Measurements from ENCODE around the gene STEAP3.

Gene STEAP3

DNA sequence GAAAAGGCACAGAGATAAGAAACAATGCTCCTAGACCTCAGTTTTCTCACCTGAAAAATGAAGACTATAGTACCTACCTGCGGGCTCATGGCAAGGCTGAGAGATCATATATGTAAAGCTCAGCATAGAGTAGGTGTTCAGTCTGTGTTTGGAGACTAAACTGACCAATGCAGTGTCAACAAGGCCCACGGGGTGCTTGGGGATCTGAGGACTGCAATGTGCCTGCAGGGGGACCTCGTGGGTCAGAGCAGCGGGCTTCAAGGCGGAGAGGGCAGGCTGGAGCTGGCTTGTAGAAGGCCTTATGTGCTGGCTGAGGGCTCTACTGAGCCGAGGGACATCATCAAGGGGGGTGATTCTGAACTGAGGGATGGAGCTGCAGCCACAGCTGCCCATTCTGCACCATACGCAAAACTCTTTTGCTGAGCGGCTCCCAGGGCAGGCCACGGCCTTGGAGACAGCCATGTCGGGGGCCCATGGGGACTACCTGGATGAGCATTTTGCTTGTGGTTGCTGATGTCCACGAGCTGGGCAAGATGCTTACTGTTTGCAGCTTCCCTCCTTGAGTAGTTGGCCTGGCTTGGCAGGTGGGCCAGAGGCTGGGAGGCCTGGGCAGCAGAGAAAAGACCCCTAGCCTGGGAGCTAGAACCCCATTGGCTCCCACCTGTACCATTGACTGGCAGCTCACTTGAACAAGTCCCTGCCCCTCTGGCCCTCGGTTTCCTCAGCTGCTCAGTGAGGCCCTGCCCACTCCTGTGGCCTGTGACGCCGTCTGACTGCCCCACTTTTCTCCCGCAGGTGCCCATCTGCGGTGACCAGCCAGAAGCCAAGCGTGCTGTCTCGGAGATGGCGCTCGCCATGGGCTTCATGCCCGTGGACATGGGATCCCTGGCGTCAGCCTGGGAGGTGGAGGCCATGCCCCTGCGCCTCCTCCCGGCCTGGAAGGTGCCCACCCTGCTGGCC is 23.5 kb downstream of the STEAP3 start:
- DNase-seq (ENCODE audit: low read depth in 2 of 2): no peak

- DNase-seq (ENCODE audit: low read depth in 2 of 2): no peak
Measured at GRCh38 chr2:119247844-119248271, 24.2 kb downstream of the STEAP3 start.

DNA sequence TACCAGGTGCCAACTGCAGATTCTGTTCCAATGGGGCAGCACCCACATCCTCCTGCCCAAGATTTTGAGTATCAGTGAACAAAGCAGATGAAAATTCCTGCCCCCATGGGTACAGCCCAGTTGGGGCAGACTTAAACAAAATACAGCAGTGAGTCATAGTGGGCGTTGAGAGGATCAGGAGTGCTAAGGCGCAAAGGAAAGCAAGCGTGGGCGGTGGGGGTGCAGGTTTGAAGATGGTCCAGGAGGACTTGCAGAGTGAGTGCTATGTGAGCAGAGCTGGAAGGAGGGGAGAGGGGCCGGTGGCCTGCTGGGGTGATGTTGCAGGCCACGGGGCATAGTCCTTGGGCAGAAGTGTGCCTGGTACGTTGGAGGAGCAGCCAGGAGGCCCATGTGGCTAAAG is 24.7 kb downstream of the STEAP3 start:
- DNase-seq (ENCODE audit: low read depth in 2 of 2): no peak

DNA sequence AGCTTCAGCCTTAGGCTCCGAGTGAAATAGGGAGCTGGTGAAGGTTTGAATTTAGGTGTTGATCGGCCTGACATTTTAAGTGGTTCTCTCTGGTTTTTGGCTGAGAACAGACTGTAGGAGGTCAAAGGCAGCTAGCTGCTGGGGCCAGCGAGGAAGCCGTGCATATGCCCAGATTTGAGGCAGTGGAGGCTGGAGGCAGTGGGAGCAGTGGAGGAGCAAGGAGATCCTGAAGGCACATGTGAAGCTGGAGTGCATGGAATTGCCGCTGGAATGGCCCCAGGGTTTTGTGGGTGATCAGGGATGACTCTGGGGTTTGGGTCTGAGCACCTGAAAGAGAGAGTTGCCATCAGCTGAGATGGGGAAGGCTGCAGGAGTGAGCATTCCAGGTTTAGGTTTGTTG is 25.1 kb downstream of the STEAP3 start:
- DNase-seq (ENCODE audit: low read depth in 2 of 2): no peak

- no peak for DNase-seq (ENCODE audit: low read depth in 2 of 2)
Measured at GRCh38 chr2:119249311-119249710, 25.7 kb downstream of the STEAP3 start.

- DNase-seq (ENCODE audit: low read depth in 2 of 2): no peak
Measured at GRCh38 chr2:119249855-119250717, 26.5 kb downstream of the STEAP3 start.

- no peak for DNase-seq (ENCODE audit: low read depth in 2 of 2)
Measured at GRCh38 chr2:119250718-119251290, 27.2 kb downstream of the STEAP3 start.

GRCh38 chr2:119251652-119252051 is 28.0 kb downstream of the STEAP3 start:
- no peak for DNase-seq (ENCODE audit: low read depth in 2 of 2)

GRCh38 chr2:119252186-119253113 is 28.8 kb downstream of the STEAP3 start:
- no peak for DNase-seq (ENCODE audit: low read depth in 2 of 2)

DNA sequence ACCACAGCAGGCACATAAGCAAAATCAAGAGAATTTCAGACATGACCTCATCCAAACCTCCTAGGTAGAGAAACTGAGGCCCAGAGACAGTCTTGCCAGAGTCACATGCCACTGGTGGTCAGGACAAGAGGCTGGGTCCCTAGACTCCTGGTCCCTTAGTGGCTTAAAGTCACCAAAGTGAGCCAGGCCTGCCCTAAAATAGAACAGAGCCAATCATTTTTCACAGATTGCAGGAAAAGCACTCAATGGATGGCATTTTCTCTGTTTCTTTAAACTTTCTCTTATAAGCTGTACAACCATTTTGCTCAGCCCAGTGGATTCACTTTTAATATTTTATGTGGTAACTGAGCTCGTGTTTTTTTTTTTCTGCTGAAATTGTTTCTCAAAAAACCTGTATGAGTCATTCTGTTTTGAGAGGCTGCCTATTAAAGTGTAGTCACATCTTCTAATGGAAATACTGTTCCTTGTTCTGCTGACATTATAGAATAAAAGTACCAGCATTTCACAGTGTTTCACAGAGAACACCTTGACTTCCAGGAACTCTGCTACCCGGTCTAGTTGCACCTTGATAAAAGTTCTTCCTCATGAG is 29.6 kb downstream of the STEAP3 start:
- no peak for DNase-seq (ENCODE audit: low read depth in 2 of 2)

- no peak for DNase-seq (ENCODE audit: low read depth in 2 of 2)
Measured at GRCh38 chr2:119253760-119254600, 30.3 kb downstream of the STEAP3 start.

DNA sequence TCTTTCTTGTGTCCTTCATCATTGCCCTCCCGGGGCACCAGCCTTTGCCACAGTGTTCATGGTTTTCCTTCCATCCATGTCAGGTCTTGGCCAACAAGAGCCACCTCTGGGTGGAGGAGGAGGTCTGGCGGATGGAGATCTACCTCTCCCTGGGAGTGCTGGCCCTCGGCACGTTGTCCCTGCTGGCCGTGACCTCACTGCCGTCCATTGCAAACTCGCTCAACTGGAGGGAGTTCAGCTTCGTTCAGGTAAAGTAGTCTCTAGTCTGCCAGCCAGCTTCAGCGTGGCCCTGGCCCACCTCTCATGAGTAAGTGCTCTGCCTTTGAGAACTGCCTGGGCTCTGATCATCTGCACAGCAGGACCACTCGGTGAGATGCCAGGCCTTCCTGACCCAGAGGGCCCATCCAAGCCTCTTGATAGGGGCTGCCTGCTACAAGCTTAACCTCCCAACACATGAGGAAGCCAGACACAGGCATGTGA is 31.0 kb downstream of the STEAP3 start:
- DNase-seq (ENCODE audit: low read depth in 2 of 2): no peak

GRCh38 chr2:119255760-119256581 is 32.3 kb downstream of the STEAP3 start:
- DNase-seq (ENCODE audit: low read depth in 2 of 2): no peak

DNA sequence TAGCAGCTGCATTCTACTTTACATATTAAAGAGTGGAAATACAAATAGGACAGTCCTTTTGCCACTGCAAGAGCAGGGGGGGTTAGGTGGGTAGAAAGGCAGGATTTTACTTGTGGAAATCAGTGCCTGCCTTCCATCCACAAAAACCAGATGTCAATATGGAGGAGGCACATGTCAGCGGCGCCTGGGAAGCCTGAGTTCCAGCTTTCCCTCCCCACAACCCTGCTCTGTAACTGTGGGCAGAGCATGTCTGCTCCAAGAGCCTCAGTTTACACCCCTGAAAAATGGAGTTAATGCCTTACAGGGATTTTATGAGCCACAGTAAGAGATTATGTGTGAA is 32.9 kb downstream of the STEAP3 start:
- no peak for DNase-seq (ENCODE audit: low read depth in 2 of 2)

DNA sequence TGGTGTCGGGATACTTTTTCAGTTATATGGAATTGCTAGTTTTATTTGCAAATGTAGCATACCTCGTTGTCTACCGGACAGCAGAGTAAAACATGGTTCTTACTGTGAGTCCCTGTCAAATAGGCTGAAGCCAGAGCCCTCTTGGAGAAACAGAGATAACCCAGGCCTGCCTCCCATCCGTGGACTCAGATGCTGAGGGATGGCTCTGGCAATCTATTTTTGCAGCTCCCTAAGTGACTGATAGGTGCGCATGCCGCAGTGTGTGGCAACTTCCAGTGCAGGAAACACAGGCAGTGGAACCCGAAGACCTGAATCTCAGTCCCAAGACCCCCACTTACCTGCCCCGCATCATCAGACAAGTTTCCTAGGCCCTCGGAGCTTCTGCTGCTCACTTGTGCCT is 33.6 kb downstream of the STEAP3 start:
- no peak for DNase-seq (ENCODE audit: low read depth in 2 of 2)

GRCh38 chr2:119259296-119259860 is 35.7 kb downstream of the STEAP3 start:
- no peak for DNase-seq (ENCODE audit: low read depth in 2 of 2)

GRCh38 chr2:119260646-119261492 is 37.2 kb downstream of the STEAP3 start:
- DNase-seq (ENCODE audit: low read depth in 2 of 2): no peak
